Measurements from ENCODE around the gene RCCD1. TPM values are rescaled to one million over a fixed set of nuclear protein-coding genes. Genes with fewer than 3 reads are reported as not detected.

The RCCD1 gene
- total RNA-seq, 1 donor from 2014 or later, result 17.9 TPM

GRCh38 chr15:90967206-90967605 lies 12.5 kb downstream of the RCCD1 start:
- DNase-seq, result no peak

- no peak for DNase-seq
Measured at GRCh38 chr15:90968434-90968833, 13.8 kb downstream of the RCCD1 start.

DNA sequence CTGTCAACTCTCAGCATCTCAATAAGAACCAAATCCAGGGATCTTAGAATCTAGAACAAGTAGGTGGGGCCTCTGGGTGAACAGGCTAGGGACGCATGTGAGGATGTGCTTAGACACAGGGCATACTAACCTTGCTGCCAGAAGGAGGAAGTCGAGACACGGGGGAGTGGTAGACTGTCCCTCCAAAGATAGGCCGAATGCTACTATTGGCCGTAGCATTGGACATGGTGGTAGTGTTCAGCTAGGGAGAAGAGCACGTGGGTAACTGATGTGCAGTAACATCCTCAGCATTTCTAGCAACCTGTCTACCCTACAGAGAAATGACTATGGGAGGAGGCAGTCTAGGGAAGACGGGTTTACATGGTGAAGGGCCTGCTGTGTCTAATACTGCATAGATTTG lies 15.6 kb downstream of the RCCD1 start:
- no peak for DNase-seq

DNA sequence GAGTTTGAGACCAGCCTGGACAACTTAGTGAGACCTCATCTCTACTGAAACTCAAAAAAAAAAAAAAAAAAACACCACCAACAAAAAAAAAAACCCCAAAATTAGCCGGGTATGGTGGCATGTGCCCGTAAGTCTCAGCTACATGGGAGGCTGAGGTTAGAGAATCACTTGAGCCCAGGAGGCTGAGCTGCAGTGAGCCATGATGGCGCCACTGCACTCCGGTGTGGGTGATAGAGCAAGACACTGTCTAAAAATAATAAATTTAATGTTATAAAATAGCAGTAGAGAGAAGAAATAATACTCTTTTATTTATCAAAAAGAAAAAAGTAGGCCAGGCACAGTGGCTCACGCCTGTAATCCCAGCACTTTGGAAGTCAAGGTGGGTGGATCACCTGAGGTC lies 17.4 kb downstream of the RCCD1 start:
- DNase-seq, result no peak

DNA sequence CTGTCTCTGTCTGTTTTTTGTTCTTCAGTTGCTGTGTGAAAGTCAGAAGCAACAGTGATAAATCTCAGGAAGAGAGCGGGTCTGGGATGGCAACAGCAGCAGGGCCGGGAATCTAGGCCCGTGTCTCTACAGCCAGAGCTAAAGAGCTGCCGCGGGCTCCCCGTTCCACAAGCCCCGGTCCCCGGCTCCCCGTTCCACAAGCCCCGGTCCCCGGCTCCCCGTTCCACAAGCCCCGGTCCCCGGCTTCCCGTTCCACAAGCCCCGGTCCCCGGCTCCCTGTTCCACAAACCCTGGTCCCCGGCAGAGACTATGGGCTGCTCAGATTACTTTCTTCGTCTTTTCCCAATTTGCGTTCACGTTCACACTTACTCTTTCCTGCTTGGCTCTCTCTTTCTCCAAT lies 19.5 kb downstream of the RCCD1 start:
- no peak for DNase-seq

- DNase-seq, result no peak
Measured at GRCh38 chr15:90979582-90979981, 24.9 kb downstream of the RCCD1 start.

- no peak for DNase-seq
Measured at GRCh38 chr15:90981681-90982080, 27.0 kb downstream of the RCCD1 start.

- DNase-seq, result no peak
Measured at GRCh38 chr15:90982135-90982534, 27.5 kb downstream of the RCCD1 start.

GRCh38 chr15:90986790-90987507 lies 32.3 kb downstream of the RCCD1 start:
- no peak for DNase-seq

DNA sequence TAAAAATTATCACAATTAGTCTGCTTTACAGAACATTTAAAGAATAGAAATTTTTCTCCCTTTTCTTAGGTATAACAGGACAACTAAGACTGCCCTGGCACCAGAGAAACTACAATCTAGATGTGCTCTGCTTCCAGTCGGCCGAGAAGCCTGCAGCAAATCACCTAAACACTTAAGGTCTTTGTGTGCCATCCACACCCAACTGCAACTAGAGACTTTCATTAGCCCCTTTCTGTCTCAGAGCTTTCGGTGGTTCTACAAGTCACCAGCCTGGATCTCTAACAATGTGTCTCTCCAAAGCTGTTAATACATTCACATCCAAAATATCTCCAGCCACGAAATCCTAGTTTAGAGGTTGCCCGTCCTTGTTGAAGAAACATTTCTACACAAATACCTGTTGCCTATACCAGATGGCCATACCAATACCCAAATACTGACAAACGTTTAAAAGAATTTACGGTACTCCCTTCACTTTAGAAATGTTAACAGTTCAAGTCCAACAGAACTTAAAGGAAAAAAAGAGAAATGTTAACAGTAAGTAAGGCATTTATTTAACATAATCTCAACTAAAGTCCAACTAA lies 33.0 kb downstream of the RCCD1 start:
- DNase-seq, result no peak

GRCh38 chr15:90988296-90988695 lies 33.6 kb downstream of the RCCD1 start:
- no peak for DNase-seq

GRCh38 chr15:90989040-90989768 lies 34.5 kb downstream of the RCCD1 start:
- DNase-seq, result no peak

DNA sequence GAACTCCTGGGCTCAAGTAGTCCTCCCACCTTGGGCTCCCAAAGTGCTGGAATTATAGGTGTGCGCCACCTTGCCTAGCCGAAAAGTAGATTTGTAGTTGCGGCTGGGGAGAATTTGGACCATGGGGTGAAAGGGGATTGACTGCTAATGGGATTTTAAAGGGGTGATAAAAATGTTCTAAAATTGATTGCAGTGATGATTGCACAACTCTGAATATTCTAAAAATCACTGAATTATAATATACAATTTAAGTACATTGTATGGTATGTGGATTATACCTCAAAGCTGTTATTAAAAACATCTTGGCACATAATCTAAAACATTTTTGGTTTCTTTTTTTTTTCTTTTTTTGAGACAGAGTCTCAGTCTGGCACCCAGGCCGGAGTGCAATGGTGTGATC lies 35.8 kb downstream of the RCCD1 start:
- no peak for DNase-seq

GRCh38 chr15:90991587-90992285 lies 37.1 kb downstream of the RCCD1 start:
- DNase-seq, result no peak

- DNase-seq, result no peak
Measured at GRCh38 chr15:90994059-90994416, 39.4 kb downstream of the RCCD1 start.

GRCh38 chr15:90994417-90995311 lies 40.0 kb downstream of the RCCD1 start, which contains the start of gene PRC1:
TSS of gene PRC1 (minus strand) at chr15:90994535. CDS start at chr15:90994417, 118 bp downstream.
- peak; percentile 96 for DNase-seq

GRCh38 chr15:90998737-90999136 lies 44.1 kb downstream of the RCCD1 start:
- DNase-seq, result no peak

- DNase-seq, result no peak
Measured at GRCh38 chr15:91001209-91001608, 46.5 kb downstream of the RCCD1 start.

DNA sequence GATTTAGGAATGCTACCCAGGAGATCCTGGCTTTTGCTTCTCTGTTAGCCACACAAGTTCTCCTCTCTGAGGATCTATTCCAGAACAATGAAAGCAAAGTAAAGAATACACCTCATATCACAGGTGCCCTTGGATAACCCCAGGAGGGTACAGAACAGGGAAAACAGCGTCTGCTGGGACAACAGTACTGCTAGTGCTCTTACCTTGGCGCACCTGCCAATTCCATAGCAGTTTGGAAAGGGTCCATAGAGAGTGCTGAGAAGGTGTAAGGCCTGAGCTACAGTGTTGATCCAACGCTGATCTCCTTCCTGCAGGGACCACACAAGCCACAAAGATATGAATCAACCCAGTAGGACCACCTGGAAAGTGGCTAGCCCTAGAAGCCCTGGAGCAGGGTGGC lies 52.6 kb downstream of the RCCD1 start:
- DNase-seq, result no peak
